ENCODE results near the gene TRAM2. TPM values are rescaled to one million over a fixed set of nuclear protein-coding genes. Genes with fewer than 3 reads are reported as not detected.
A peak's percentile ranks its signal among the peaks of the same experiment; 100 is the strongest.

The TRAM2 gene
- total and polyA plus RNA-seq, 2 of the 13 experiments (the other 11 are each of a cell fraction or from before 2014, with no cell fraction given): 49.1 to 72.5 TPM

DNA sequence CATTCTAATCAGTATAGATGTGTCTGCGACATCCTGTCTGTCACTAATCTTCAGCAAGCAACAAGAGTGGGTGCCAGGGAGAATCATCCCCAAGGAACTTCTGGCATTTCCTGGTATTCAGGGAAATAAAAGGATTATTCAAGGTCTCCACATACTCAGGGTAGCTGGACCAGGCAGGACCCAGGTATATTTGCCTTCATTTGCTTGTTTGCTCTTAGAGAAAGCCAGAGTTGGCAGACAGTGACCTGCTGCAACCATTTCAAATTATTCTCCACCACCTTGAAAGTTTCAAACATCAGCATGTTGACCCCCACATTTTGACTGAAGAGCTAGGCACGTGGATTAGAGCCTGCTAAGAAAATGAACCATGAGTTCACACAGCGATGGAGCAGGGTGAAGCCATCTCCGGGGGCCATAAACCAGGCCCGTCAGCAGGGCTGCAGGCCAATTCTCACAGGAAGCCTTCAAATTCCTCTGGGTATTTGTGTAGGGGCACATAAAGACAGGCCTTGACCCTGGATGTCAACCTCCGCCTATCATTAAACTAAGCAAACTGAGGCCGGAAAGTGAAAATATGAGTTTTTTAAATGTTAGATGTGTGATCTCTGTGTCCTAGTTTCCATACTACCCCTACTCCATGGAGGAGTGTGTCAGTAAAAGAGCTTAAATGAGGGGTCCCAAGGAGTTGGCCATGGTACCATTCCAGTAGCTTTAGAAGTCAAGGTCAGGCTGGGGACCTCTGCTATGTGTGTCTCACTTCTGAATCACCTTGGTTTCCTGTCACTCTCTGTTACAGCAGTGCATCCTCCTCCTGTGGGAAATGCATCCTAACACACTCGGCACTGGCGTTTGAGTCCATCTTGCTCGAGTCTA lies 32.9 kb downstream of the TRAM2 start (continued):
- TF ChIP-seq KLF15 (CRISPR knock-in tag; IDR thresholded peaks at IDR 0.05; ENCODE audit: borderline replicate concordance) (no peak), MIER3 (CRISPR knock-in tag; IDR thresholded peaks at IDR 0.05; ENCODE audit: borderline replicate concordance) (peak; percentile 9; the same call in 1 of the 2 replicates), ZNF280B (CRISPR knock-in tag; IDR thresholded peaks at IDR 0.05; ENCODE audit: borderline replicate concordance) (no peak), TFAP4 (IDR thresholded peaks at IDR 0.05; ENCODE audit: borderline replicate concordance, low read depth) (peak; percentile 55; the same call in 1 of the 2 replicates), ZKSCAN8 (CRISPR knock-in tag; IDR thresholded peaks at IDR 0.05; ENCODE audit: borderline replicate concordance) (no peak; the same call in 1 of the 2 replicates), SP1 (IDR thresholded peaks at IDR 0.05) (no peak), SP1 (CRISPR knock-in tag; IDR thresholded peaks at IDR 0.05) (0 out of 2 replicates have a peak, but pooled peaks have one; percentile 21), PRDM10 (CRISPR knock-in tag; IDR thresholded peaks at IDR 0.05; ENCODE audit: low read depth) (peak; percentile 84), ZNF749 (CRISPR knock-in tag; IDR thresholded peaks at IDR 0.05; ENCODE audit: borderline replicate concordance) (no peak), ZFX (CRISPR knock-in tag; IDR thresholded peaks at IDR 0.05; ENCODE audit: low read depth) (peak; percentile 73), ESRRA (CRISPR knock-in tag; IDR thresholded peaks at IDR 0.05; ENCODE audit: low read depth) (peak; percentile 33), HHEX (CRISPR knock-in tag; IDR thresholded peaks at IDR 0.05) (no peak), YEATS2 (CRISPR knock-in tag; IDR thresholded peaks at IDR 0.05; ENCODE audit: borderline replicate concordance) (peak; percentile 60; the same call in 1 of the 2 replicates), RCOR2 (CRISPR knock-in tag; IDR thresholded peaks at IDR 0.05) (peak; percentile 46), ELF3 (CRISPR knock-in tag; IDR thresholded peaks at IDR 0.05) (peak; percentile 87), SMYD3 (CRISPR knock-in tag; IDR thresholded peaks at IDR 0.05) (no peak)
- TF ChIP-seq, protein P1, sequence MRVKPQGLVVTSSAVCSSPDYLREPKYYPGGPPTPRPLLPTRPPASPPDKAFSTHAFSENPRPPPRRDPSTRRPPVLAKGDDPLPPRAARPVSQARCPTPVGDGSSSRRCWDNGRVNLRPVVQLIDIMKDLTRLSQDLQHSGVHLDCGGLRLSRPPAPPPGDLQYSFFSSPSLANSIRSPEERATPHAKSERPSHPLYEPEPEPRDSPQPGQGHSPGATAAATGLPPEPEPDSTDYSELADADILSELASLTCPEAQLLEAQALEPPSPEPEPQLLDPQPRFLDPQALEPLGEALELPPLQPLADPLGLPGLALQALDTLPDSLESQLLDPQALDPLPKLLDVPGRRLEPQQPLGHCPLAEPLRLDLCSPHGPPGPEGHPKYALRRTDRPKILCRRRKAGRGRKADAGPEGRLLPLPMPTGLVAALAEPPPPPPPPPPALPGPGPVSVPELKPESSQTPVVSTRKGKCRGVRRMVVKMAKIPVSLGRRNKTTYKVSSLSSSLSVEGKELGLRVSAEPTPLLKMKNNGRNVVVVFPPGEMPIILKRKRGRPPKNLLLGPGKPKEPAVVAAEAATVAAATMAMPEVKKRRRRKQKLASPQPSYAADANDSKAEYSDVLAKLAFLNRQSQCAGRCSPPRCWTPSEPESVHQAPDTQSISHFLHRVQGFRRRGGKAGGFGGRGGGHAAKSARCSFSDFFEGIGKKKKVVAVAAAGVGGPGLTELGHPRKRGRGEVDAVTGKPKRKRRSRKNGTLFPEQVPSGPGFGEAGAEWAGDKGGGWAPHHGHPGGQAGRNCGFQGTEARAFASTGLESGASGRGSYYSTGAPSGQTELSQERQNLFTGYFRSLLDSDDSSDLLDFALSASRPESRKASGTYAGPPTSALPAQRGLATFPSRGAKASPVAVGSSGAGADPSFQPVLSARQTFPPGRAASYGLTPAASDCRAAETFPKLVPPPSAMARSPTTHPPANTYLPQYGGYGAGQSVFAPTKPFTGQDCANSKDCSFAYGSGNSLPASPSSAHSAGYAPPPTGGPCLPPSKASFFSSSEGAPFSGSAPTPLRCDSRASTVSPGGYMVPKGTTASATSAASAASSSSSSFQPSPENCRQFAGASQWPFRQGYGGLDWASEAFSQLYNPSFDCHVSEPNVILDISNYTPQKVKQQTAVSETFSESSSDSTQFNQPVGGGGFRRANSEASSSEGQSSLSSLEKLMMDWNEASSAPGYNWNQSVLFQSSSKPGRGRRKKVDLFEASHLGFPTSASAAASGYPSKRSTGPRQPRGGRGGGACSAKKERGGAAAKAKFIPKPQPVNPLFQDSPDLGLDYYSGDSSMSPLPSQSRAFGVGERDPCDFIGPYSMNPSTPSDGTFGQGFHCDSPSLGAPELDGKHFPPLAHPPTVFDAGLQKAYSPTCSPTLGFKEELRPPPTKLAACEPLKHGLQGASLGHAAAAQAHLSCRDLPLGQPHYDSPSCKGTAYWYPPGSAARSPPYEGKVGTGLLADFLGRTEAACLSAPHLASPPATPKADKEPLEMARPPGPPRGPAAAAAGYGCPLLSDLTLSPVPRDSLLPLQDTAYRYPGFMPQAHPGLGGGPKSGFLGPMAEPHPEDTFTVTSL (CRISPR knock-in tag; IDR thresholded peaks at IDR 0.05; ENCODE audit: borderline replicate concordance): peak; percentile 69; the same call in 1 of the 2 replicates

Measured in HepG2 (cell line).